VCaP (cell line): ENCODE results near the gene SV2B.
A peak's percentile ranks its signal among the peaks of the same experiment; 100 is the strongest.

Experiments
- H3K27ac ChIP-seq: fragments of 450-650 bp; 2 replicates; pipeline ENCODE4 v1.5.1; 2017
- TF ChIP-seq, protein P1 (sequence below): fragments of 450-650 bp; conservative IDR thresholded peaks from 2 replicates; pipeline ENCODE4 v1.5.1; 2017; ENCODE audit warnings: mild to moderate bottlenecking, moderate library complexity

SV2B gene

DNA sequence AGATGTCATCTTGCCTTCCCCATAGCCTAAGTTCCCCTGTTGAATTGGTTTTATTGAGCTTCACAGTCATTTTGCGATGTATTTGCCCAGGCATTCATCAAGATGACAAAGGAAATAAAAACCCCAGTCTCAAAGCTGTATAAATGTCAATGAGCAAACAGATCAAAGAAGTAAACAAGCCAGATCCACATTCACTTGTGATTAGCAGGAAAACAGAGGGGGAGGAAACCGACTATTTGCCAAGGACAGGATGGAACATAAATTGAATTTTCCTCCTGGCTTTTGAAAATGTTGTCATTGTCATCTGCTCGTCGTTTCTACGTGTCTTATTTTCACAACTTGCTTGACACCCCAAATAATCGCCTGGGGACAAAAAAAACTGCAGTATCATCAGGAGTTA, 83.5 kb downstream of the SV2B start:
- TF ChIP-seq, protein P1, sequence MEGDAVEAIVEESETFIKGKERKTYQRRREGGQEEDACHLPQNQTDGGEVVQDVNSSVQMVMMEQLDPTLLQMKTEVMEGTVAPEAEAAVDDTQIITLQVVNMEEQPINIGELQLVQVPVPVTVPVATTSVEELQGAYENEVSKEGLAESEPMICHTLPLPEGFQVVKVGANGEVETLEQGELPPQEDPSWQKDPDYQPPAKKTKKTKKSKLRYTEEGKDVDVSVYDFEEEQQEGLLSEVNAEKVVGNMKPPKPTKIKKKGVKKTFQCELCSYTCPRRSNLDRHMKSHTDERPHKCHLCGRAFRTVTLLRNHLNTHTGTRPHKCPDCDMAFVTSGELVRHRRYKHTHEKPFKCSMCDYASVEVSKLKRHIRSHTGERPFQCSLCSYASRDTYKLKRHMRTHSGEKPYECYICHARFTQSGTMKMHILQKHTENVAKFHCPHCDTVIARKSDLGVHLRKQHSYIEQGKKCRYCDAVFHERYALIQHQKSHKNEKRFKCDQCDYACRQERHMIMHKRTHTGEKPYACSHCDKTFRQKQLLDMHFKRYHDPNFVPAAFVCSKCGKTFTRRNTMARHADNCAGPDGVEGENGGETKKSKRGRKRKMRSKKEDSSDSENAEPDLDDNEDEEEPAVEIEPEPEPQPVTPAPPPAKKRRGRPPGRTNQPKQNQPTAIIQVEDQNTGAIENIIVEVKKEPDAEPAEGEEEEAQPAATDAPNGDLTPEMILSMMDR = no peak
- peak overlapping the region; percentile 87 for H3K27ac ChIP-seq

DNA sequence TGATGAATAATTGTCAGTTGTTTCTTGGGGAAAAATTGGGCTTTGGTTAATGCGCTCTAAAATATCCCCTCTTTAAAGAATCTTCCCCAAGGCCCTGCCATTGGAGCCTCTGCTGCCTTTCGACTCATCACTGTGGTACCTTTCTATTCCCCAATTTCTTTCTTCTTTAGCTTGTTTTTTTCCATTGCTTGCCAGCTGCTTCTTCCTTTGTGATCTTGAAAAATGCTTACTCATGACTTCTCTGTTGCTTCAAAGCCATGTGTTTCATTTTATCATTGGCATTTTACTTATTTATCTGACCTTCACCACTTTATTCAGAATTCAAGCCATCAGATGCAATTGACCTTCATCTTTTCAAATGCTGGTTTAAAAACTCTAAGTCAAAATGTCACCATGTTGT, 84.4 kb downstream of the SV2B start:
- TF ChIP-seq, protein P1 = no peak
- peak overlapping the region; percentile 87 for H3K27ac ChIP-seq

DNA sequence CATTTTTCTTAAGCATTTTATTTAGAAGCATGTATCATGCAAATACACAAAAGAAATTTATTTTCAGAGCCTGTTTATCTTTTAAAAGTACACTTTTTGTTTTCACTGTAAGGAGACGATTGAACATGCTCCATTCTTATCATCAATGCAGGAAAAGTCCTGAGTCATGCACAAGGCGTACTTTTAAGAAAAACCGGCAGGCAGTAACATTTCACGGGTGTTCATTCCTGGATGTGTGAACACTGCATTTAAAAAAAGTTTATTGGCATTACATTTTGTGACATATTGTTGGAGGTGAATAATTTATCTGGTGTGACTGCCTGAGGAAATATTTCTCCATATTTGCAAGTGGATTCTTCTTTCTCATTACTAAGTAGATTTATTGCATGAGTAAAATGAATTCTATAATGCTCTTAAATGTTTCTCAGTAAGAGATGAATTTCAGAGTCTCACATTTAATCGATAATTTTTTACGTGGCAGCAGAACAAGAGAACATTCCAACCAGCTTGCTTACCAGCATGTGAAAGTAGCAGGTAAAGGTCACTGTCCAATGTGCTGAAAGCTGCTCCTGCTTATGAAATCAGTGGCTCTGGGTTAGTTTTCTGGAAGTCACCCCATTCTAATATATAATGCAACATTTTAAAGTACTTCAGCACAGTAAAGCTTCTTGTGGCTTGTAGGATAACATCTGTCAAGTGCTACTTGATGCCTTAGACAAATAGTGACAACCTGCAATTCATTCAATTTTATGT, 87.0 kb downstream of the SV2B start:
- H3K27ac ChIP-seq = peak overlapping the region; percentile 87
- TF ChIP-seq, protein P1 = no peak

DNA sequence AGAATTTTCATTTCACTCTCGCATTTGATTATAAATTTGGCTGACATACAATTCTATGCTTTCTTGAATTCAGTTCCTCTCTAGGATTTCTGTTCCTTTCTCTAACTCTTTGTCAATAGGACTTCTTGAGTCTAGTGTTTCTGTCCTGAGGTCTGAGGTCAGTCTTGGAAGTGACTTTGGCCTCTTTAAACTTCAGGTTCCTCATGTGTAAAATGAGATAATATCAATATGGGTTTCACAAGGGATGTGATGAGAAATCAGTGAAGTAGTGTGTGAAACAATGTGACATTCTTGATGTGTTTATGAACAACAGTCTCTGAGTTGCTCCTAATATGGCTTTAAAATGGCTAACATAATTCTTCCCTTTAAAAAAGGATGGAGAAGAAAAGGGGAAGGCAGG, 92.2 kb downstream of the SV2B start:
- TF ChIP-seq, protein P1 = no peak
- no peak overlapping the region for H3K27ac ChIP-seq

DNA sequence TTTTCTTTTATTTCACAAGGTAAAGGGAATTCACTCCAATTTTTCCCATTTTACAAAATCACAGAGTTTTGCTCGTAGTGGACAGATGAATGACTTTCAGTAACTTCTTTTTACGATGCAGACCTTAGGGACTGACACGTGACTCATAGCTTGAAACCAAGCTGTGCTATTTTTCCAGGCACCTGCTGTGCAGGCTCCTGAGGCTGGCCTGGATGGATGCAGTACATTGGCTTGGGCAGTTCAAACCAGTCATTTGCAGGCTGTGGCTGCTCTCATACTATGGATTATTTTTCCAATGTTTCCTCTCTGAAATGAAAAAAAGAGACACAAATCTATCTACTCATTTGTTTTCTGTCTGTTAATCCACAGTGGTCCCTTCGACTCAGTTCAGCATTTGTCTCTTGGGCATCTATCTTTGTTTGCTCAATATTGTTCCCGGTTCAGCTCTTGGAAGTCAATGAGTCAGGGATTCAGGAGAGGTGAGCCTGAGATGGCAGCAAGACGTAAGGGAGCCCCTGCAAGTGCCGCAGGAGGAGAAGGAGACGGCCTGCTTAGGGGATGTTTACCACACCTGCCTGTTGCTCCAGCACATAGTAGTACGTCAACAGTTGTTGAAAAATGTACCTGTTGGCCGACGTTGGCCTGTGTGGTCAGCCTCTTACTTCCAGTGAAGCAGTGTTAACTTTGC, 92.8 kb downstream of the SV2B start:
- no peak overlapping the region for H3K27ac ChIP-seq
- TF ChIP-seq, protein P1 = no peak

DNA sequence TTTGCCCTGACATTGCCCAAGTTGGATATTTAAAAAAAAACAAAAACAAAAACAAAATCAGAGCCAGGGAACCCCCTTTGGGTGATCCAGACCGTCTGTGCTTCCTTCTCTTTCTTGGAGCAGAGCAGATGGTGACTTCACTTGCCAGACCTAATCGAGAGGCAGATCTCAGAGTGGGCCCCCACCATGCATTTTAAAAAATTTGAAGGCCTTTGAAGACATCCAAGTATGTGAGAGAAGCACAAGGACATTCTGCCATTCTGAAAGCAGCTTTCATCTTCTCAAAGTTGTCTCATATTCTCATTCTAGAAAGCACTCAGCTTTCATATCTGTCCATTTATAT, 93.3 kb downstream of the SV2B start:
- H3K27ac ChIP-seq = no peak overlapping the region
- TF ChIP-seq, protein P1 = no peak

DNA sequence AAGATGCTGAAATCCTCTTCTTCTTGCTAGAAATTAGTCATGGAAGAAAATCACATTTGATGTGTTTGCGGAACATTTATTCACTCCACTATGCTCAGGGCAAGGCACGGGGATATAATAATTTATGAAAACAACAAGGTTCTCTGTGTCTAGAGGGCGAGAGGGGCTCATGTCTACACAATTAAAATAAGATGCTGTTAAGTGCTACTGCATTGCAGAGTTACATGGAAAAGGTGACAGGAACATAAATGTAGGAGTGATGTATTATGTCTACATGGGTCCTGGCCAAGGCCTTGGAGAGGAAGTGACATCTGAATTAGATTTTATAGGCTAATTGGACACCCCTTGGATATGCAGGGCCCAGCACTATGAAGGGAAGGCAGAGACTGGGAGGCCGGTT, 96.1 kb downstream of the SV2B start:
- H3K27ac ChIP-seq = peak overlapping the region; percentile 72
- TF ChIP-seq, protein P1 = no peak
